ENCODE results near the gene MICAL1. TPM values are rescaled to one million over a fixed set of nuclear protein-coding genes. Genes with fewer than 3 reads are reported as not detected.
A peak's percentile ranks its signal among the peaks of the same experiment; 100 is the strongest.
"Not testable (repeated sequence)": the region's sequence is repeated elsewhere in the genome, so short reads cannot be mapped to it uniquely, and the experiment has no call there.

Gene MICAL1
- total and polyA plus RNA-seq, 5 experiments from 2014 or later = 8.9 to 60.1 (median 13.8) TPM

GRCh38 chr6:109472132-109472995, 16.8 kb upstream of the MICAL1 start:
- Mint-ChIP-seq H3K4me3 (peak overlapping the region in 2 of 10 donors; percentile 1 to 22), H3K4me1 (peaks cover 29 to 87% (median 68%) of the 10 kb centered on the region in 4 donors), H3K27me3 (no peaks in the 10 kb centered on the region), H3K27ac (peak overlapping the region; percentile 12 to 84 (median 58)), H3K36me3 (peaks cover 6 to 97% (median 30%) of the 10 kb centered on the region in 3 donors), H3K9me3 (no peaks in the 10 kb centered on the region)
- DNase-seq (no peak), ATAC-seq (no peak)
- POLR2A ChIA-PET = interaction anchor here (0.7 to 1.2 kb wide), 3 partner anchors 10 to 19 kb away, joined by 3 read pairs; partner anchors contain the start of gene ZBTB24

GRCh38 chr6:109471105-109471810, 15.7 kb upstream of the MICAL1 start:
- peaks cover 6 to 99% (median 31%) of the 10 kb centered on the region in 3 donors for H3K36me3 Mint-ChIP-seq
- POLR2A ChIA-PET = interaction anchor here (1.0 to 1.1 kb wide), 2 partner anchors 11 to 14 kb away, joined by 3 read pairs; partner anchors contain the start of gene ZBTB24
- ATAC-seq = no peak
- H3K9me3 Mint-ChIP-seq = no peaks in the 10 kb centered on the region
- no peak for DNase-seq
- no peak overlapping the region for H3K4me3 Mint-ChIP-seq
- H3K27me3 Mint-ChIP-seq = no peaks in the 10 kb centered on the region
- peak overlapping the region in 7 of 10 donors; percentile 31 to 80 (median 61) for H3K27ac Mint-ChIP-seq
- peaks cover 29 to 78% (median 59%) of the 10 kb centered on the region in 4 donors for H3K4me1 Mint-ChIP-seq

- POLR2A ChIA-PET = interaction anchor here (1.1 to 1.4 kb wide), 4 partner anchors 10 to 25 kb away, joined by 3 to 5 read pairs (median 3); partner anchors contain the start of gene ZBTB24
- no peak for DNase-seq
- Mint-ChIP-seq H3K27me3 (no peaks in the 10 kb centered on the region), H3K9me3 (no peaks in the 10 kb centered on the region), H3K4me1 (peaks cover 29 to 77% (median 59%) of the 10 kb centered on the region in 4 donors), H3K4me3 (peak overlapping the region in 1 of 10 donors; percentile 0), H3K36me3 (peaks cover 6 to 98% (median 32%) of the 10 kb centered on the region in 3 donors), H3K27ac (peak overlapping the region; percentile 23 to 90 (median 61))
- ATAC-seq = no peak
Measured at GRCh38 chr6:109469591-109470189, 14.1 kb upstream of the MICAL1 start.

- H3K4me3 Mint-ChIP-seq = no peak overlapping the region
- H3K27ac Mint-ChIP-seq = peak overlapping the region in 6 of 10 donors; percentile 6 to 76 (median 30)
- peaks cover 4 to 96% (median 30%) of the 10 kb centered on the region in 3 donors for H3K36me3 Mint-ChIP-seq
- no peak for DNase-seq
- no peaks in the 10 kb centered on the region for H3K27me3 Mint-ChIP-seq
- POLR2A ChIA-PET = no interaction called here
- H3K9me3 Mint-ChIP-seq = no peaks in the 10 kb centered on the region
- no peak for ATAC-seq
- peaks cover 25 to 73% (median 56%) of the 10 kb centered on the region in 4 donors for H3K4me1 Mint-ChIP-seq
Measured at GRCh38 chr6:109467696-109468095, 12.1 kb upstream of the MICAL1 start.

- H3K9me3 Mint-ChIP-seq = peaks cover 0 to 3% (median 0%) of the 10 kb centered on the region in 9 donors
- no peak overlapping the region for H3K4me3 Mint-ChIP-seq
- no peak for ATAC-seq
- no peaks in the 10 kb centered on the region for H3K27me3 Mint-ChIP-seq
- POLR2A ChIA-PET = interaction anchor here (1.0 kb wide), 1 partner anchor 84 kb away, joined by 3 read pairs; the partner anchor contains the start of gene CD164
- H3K27ac Mint-ChIP-seq = peak overlapping the region in 7 of 10 donors; percentile 13 to 78 (median 36)
- H3K36me3 Mint-ChIP-seq = peaks cover 9 to 94% (median 36%) of the 10 kb centered on the region in 3 donors
- DNase-seq = no peak
- peaks cover 28 to 69% (median 52%) of the 10 kb centered on the region in 4 donors for H3K4me1 Mint-ChIP-seq
Measured at GRCh38 chr6:109466212-109466923, 10.8 kb upstream of the MICAL1 start.

GRCh38 chr6:109465772-109466171, 10.2 kb upstream of the MICAL1 start:
- Mint-ChIP-seq H3K4me3 (no peak overlapping the region), H3K4me1 (peaks cover 30 to 64% (median 50%) of the 10 kb centered on the region in 4 donors)

GRCh38 chr6:109461733-109462526, 6.4 kb upstream of the MICAL1 start:
- no peak for ATAC-seq
- peak overlapping the region in 1 of 10 donors; percentile 3 for H3K4me3 Mint-ChIP-seq

More at GRCh38 chr6:109465772-109466171, 10.2 kb upstream of the MICAL1 start:
- ATAC-seq (no peak), DNase-seq (no peak)
- POLR2A ChIA-PET = interaction anchor here (0.8 to 1.0 kb wide), 2 partner anchors 10 to 83 kb away, joined by 3 to 4 read pairs; partner anchors contain the start of genes CD164 and MICAL1
- peak overlapping the region in 6 of 10 donors; percentile 19 to 78 (median 34) for H3K27ac Mint-ChIP-seq
- H3K36me3 Mint-ChIP-seq = peaks cover 9 to 92% (median 40%) of the 10 kb centered on the region in 3 donors
- H3K27me3 Mint-ChIP-seq = no peaks in the 10 kb centered on the region
- peaks cover 0 to 3% (median 0%) of the 10 kb centered on the region in 9 donors for H3K9me3 Mint-ChIP-seq

GRCh38 chr6:109461205-109461604, 5.6 kb upstream of the MICAL1 start:
- H3K4me1 Mint-ChIP-seq = peaks cover 29 to 79% (median 63%) of the 10 kb centered on the region in 4 donors
- peak overlapping the region in 9 of 10 donors; percentile 23 to 90 (median 75) for H3K27ac Mint-ChIP-seq
- POLR2A ChIA-PET = interaction anchor here (0.6 to 8.2 kb wide), 3 partner anchors 20 to 288 kb away, joined by 3 to 80 read pairs (median 5); partner anchors contain the start of genes CD164 and ZBTB24
- H3K9me3 Mint-ChIP-seq, H3K27me3 Mint-ChIP-seq, ATAC-seq, DNase-seq, H3K4me3 Mint-ChIP-seq: not testable (repeated sequence)
- H3K36me3 Mint-ChIP-seq = peaks cover 9 to 48% (median 31%) of the 10 kb centered on the region in 3 donors

More at GRCh38 chr6:109461733-109462526, 6.4 kb upstream of the MICAL1 start:
- DNase-seq = no peak
- POLR2A ChIA-PET = no interaction called here
- peak overlapping the region; percentile 9 to 82 (median 60) for H3K27ac Mint-ChIP-seq
- peaks cover 9 to 55% (median 31%) of the 10 kb centered on the region in 3 donors for H3K36me3 Mint-ChIP-seq
- no peaks in the 10 kb centered on the region for H3K27me3 Mint-ChIP-seq
- H3K9me3 Mint-ChIP-seq = peaks cover 0 to 3% (median 0%) of the 10 kb centered on the region in 9 donors
- H3K4me1 Mint-ChIP-seq = peaks cover 29 to 73% (median 58%) of the 10 kb centered on the region in 4 donors

- Mint-ChIP-seq H3K27ac (peak overlapping the region; percentile 3 to 90 (median 74)), H3K9me3 (peaks cover 0 to 3% (median 0%) of the 10 kb centered on the region in 9 donors), H3K4me3 (no peak overlapping the region), H3K4me1 (peaks cover 26 to 72% (median 56%) of the 10 kb centered on the region in 4 donors), H3K27me3 (no peaks in the 10 kb centered on the region), H3K36me3 (peaks cover 9 to 38% (median 26%) of the 10 kb centered on the region in 3 donors)
- DNase-seq = no peak
- POLR2A ChIA-PET = interaction anchor here (0.6 to 8.2 kb wide), 8 partner anchors 9 to 78 kb away, joined by 3 to 80 read pairs (median 6); partner anchors contain the start of genes CD164, PPIL6, SMPD2 and ZBTB24
- ATAC-seq = no peak
Measured at GRCh38 chr6:109460161-109460829, 4.7 kb upstream of the MICAL1 start.

Data from naive thymus-derived CD8-positive, alpha-beta T cell (primary cell).